K562 (cell line): ENCODE results near the gene ZSWIM8.

Experiments
- CTCF ChIP-seq, 3 experiments: IDR thresholded peaks in 2 of 3; conservative IDR thresholded peaks in 1 of 3; 2 replicates each; pipeline ENCODE4 v1.5.1; 2011 to 2012; ENCODE audit warnings: low read length in 3 of 3, mild to moderate bottlenecking in 3 of 3, control low read depth in 2 of 3, improper control_type of control experiment in 1 of 3, inconsistent platforms in 1 of 3, low read depth in 1 of 3, mixed read lengths in 1 of 3, moderate library complexity in 1 of 3; ENCODE audit not compliant: insufficient read depth in 2 of 3
- DPF2 ChIP-seq: fragments of 450-650 bp; IDR thresholded peaks from 2 replicates; pipeline ENCODE4 v1.6.1; 2016
- EZH2 ChIP-seq: IDR thresholded peaks from 2 replicates; pipeline ENCODE4 v1.6.1; 2012; ENCODE audit warnings: low read depth, mild to moderate bottlenecking, inconsistent platforms, low read length, borderline replicate concordance
- SETDB1 ChIP-seq: IDR thresholded peaks from one replicate; pipeline ENCODE4 v1.6.1; 2012; ENCODE audit warnings: low read length, control low read depth, inconsistent platforms
- SMAD1 ChIP-seq: fragments of 150-350 bp; IDR thresholded peaks from 2 replicates; pipeline ENCODE4 v1.6.1; 2014; ENCODE audit warnings: low read length, low read depth; ENCODE audit not compliant: partially characterized antibody
- ZNF143 ChIP-seq: sonication (generic); formaldehyde crosslinking; IDR thresholded peaks from 2 replicates; pipeline ENCODE4 v1.9.0; 2022; ENCODE audit warnings: mild to moderate bottlenecking, missing genetic modification reagents
- ZNF253 ChIP-seq: fragments of 250-450 bp; sonication (Bioruptor Pico); conservative IDR thresholded peaks from 2 replicates; pipeline ENCODE4 v1.6.1; 2021; ENCODE audit warnings: mild to moderate bottlenecking
- ZNF274 ChIP-seq: IDR thresholded peaks from 2 replicates; pipeline ENCODE4 v1.6.1; 2011; ENCODE audit warnings: low read depth, mild to moderate bottlenecking, low read length, moderate library complexity, borderline replicate concordance

GRCh38 chr10:73763343-73763742 lies 22.1 kb upstream of the ZSWIM8 start:
- TF ChIP-seq EZH2 (no peak), DPF2 (no peak), ZNF143 (no peak), SETDB1 (no peak), SMAD1 (no peak), CTCF (IDR thresholded peaks at IDR 0.05 in 2 of 3, conservative IDR thresholded peaks at IDR 0.05 in 1 of 3; ENCODE audit: insufficient read depth in 2 of 3, low read depth in 1 of 3, low read length in 3 of 3) (no peak), ZNF274 (no peak), ZNF253 (CRISPR knock-in tag) (no peak)
